Gastrocnemius medialis (tissue), 4 donors: ENCODE results near the gene BTRC.

ENCODE experiments used
- CTCF ChIP-seq, 5 experiments: fragments of 450-650 bp in 3 of 5; fragments of 200-600 bp in 2 of 5; sonication (generic) in 2 of 5; IDR thresholded peaks in 4 of 5; conservative IDR thresholded peaks in 1 of 5; 1 replicate in 4 of 5; 2 replicates in 1 of 5; pipeline ENCODE4 v1.5.1; 2016 to 2019; ENCODE audit warnings: antibody characterized with exemption in 5 of 5, mild to moderate bottlenecking in 3 of 5, moderate library complexity in 3 of 5
- POLR2A ChIP-seq, 2 donors: fragments of 450-650 bp; IDR thresholded peaks; one replicate each; pipeline ENCODE4 v1.6.1; 2017; ENCODE audit warnings: antibody characterized with exemption in 2 of 2, mild to moderate bottlenecking in 2 of 2, moderate library complexity in 2 of 2

GRCh38 chr10:101321073-101321472 is 32.9 kb upstream of the BTRC start:
- no peak for TF ChIP-seq CTCF (IDR thresholded peaks at IDR 0.05 in 4 of 5, conservative IDR thresholded peaks at IDR 0.05 in 1 of 5)
- no peak for TF ChIP-seq POLR2A (IDR thresholded peaks at IDR 0.05)
